GM23338 (cell line): ENCODE data around the gene PHLDB1. TPM values are rescaled to one million over a fixed set of nuclear protein-coding genes. Genes with fewer than 3 reads are reported as not detected.

Experiments
- ATAC-seq: fragments of 200-7000 bp; cut with Tn5 transposase; 3 replicates; pipeline ENCODE4 v1.9.1; 2020
- DNase-seq: peaks from one replicate; pipeline ENCODE4 v3.0.0-alpha.2; 2015; ENCODE audit warnings: low spot score
- H2AFZ ChIP-seq: fragments of 200-600 bp; sonication (generic); 2 replicates; pipeline ENCODE4 v1.8.0; 2016; ENCODE audit warnings: antibody characterized with exemption, mild to moderate bottlenecking, moderate library complexity
- H3F3A ChIP-seq: fragments of 200-600 bp; sonication (generic); replicated peaks from 2 replicates; pipeline ENCODE4 v1.8.0; 2017; ENCODE audit warnings: antibody characterized with exemption, mixed run types, low read depth
- H3K27ac ChIP-seq: fragments of 200-600 bp; sonication (generic); 2 replicates; pipeline ENCODE4 v1.6.1; 2016; ENCODE audit warnings: low read depth
- H3K27me3 ChIP-seq: fragments of 200-600 bp; sonication (generic); 2 replicates; pipeline ENCODE4 v1.8.0; 2016; ENCODE audit warnings: mild to moderate bottlenecking, mixed run types, moderate library complexity; ENCODE audit not compliant: insufficient read depth
- H3K36me3 ChIP-seq: fragments of 200-600 bp; sonication (generic); 2 replicates; pipeline ENCODE4 v1.8.0; 2016; ENCODE audit warnings: mild to moderate bottlenecking; ENCODE audit not compliant: insufficient read depth
- H3K4me1 ChIP-seq: fragments of 200-600 bp; sonication (generic); 2 replicates; pipeline ENCODE4 v1.8.0; 2016; ENCODE audit warnings: mild to moderate bottlenecking, moderate library complexity; ENCODE audit not compliant: insufficient read depth
- H3K4me2 ChIP-seq: fragments of 200-600 bp; sonication (generic); 2 replicates; pipeline ENCODE4 v1.7.1; 2017; ENCODE audit warnings: mixed run types
- H3K4me3 ChIP-seq: fragments of 200-600 bp; sonication (generic); 2 replicates; pipeline ENCODE4 v1.6.1; 2016; ENCODE audit warnings: mixed run types
- H3K79me2 ChIP-seq: fragments of 200-600 bp; sonication (generic); replicated peaks from 2 replicates; pipeline ENCODE4 v1.8.0; 2017; ENCODE audit warnings: mild to moderate bottlenecking; ENCODE audit not compliant: insufficient read depth
- H3K9me2 ChIP-seq: fragments of 200-600 bp; sonication (generic); 2 replicates; pipeline ENCODE4 v1.8.0; 2017; ENCODE audit not compliant: insufficient read depth
- H4K20me1 ChIP-seq: fragments of 200-600 bp; sonication (generic); replicated peaks from 2 replicates; pipeline ENCODE4 v1.8.0; 2017; ENCODE audit warnings: mild to moderate bottlenecking; ENCODE audit not compliant: insufficient read depth
- H3K27ac Mint-ChIP-seq: 2 replicates; pipeline ENCODE4 v1.8.0; 2020; ENCODE audit warnings: inconsistent platforms, mild to moderate bottlenecking, moderate library complexity, mixed read lengths
- H3K27me3 Mint-ChIP-seq: 3 replicates; pipeline ENCODE4 v1.8.0; 2022; ENCODE audit warnings: low read depth, mild to moderate bottlenecking, moderate library complexity, mixed read lengths, inconsistent platforms; ENCODE audit not compliant: insufficient read depth, poor library complexity
- H3K36me3 Mint-ChIP-seq: 3 replicates; pipeline ENCODE4 v1.8.0; 2021; ENCODE audit warnings: low read depth, mild to moderate bottlenecking, inconsistent platforms, moderate library complexity, mixed read lengths
- H3K4me1 Mint-ChIP-seq: 3 replicates; pipeline ENCODE4 v1.8.0; 2020; ENCODE audit warnings: mild to moderate bottlenecking, inconsistent platforms, mixed read lengths
- H3K4me3 Mint-ChIP-seq: 3 replicates; pipeline ENCODE4 v1.8.0; 2021; ENCODE audit warnings: moderate library complexity, mild to moderate bottlenecking, inconsistent platforms, mixed read lengths
- H3K9me3 Mint-ChIP-seq: 3 replicates; pipeline ENCODE4 v1.8.0; 2020; ENCODE audit warnings: moderate library complexity, mild to moderate bottlenecking, inconsistent platforms, mixed read lengths
- CTCF ChIP-seq, 2 experiments: fragments of 200-600 bp in 1 of 2; sonication (generic) in 1 of 2; conservative IDR thresholded peaks; 2 replicates each; pipeline versions ENCODE4 v1.5.1 to v1.6.1; 2016 to 2017; ENCODE audit warnings: antibody characterized with exemption in 2 of 2, low read depth in 2 of 2, mild to moderate bottlenecking in 2 of 2, moderate library complexity in 1 of 2
- EZH2phosphoT487 ChIP-seq: fragments of 200-600 bp; sonication (generic); IDR thresholded peaks from one replicate; pipeline ENCODE4 v1.8.1; 2018; ENCODE audit warnings: antibody characterized with exemption; ENCODE audit not compliant: unreplicated experiment
- JUNB ChIP-seq: IDR thresholded peaks from one replicate; pipeline ENCODE4 v1.6.1; 2016; ENCODE audit warnings: antibody characterized with exemption; ENCODE audit not compliant: unreplicated experiment
- POLR2AphosphoS5 ChIP-seq: IDR thresholded peaks from 2 replicates; pipeline ENCODE4 v1.6.1; 2016; ENCODE audit warnings: antibody characterized with exemption, low read depth
- STAT1 ChIP-seq: IDR thresholded peaks from one replicate; pipeline ENCODE4 v1.6.1; 2016; ENCODE audit warnings: antibody characterized with exemption; ENCODE audit not compliant: unreplicated experiment
- ZNF331 ChIP-seq: fragments of 250-450 bp; sonication (Bioruptor Pico); IDR thresholded peaks from 2 replicates; pipeline ENCODE4 v1.5.0; 2020; ENCODE audit warnings: low read depth, mild to moderate bottlenecking, moderate library complexity
- polyA plus RNA-seq: library from polyadenylated mRNA; unstranded; fragments of >200 nt; fragmentation: Nextera tagmentation; extraction: Ambion mirVana; gene quantifications from 2 replicates; pipeline ENCODE4 v1.2.1, GENCODE V29; 2016
- total RNA-seq: library from RNA; depleted of rRNA; stranded (reverse); fragments of >200 nt; shearing (Covaris generic); gene quantifications from 2 replicates; pipeline ENCODE4 v1.2.3, GENCODE V29; 2014
- TF ChIP-seq, protein P1 (sequence below): fragments of 250-450 bp; sonication (Bioruptor Pico); IDR thresholded peaks from 2 replicates; pipeline ENCODE4 v1.5.0; 2020; ENCODE audit warnings: mild to moderate bottlenecking, moderate library complexity

PHLDB1 gene
- total and polyA plus RNA-seq, 2 experiments from 2014 or later: 46.0 to 85.2 TPM

GRCh38 chr11:118560806-118561205 is 46.6 kb upstream of the PHLDB1 start:
- ATAC-seq: no peak
- H3K4me3 ChIP-seq: no peak overlapping the region

More at GRCh38 chr11:118560806-118561205, 46.6 kb upstream of the PHLDB1 start:
- H3K27me3 Mint-ChIP-seq: peaks cover 4% of the 10 kb centered on the region
- H3F3A ChIP-seq: 0 out of 2 replicates have a peak, but pooled peaks cover 5% of the 10 kb centered on the region
- no peak overlapping the region for H3K27ac ChIP-seq
- no peaks in the 10 kb centered on the region for H3K27me3 ChIP-seq
- peaks cover 13% of the 10 kb centered on the region; the same call in 2 of the 3 replicates for H3K36me3 Mint-ChIP-seq
- H3K79me2 ChIP-seq: no peaks in the 10 kb centered on the region
- no peaks in the 10 kb centered on the region for H4K20me1 ChIP-seq
- no peak overlapping the region for H3K4me3 Mint-ChIP-seq
- H3K4me2 ChIP-seq: no peak overlapping the region
- H2AFZ ChIP-seq: no peak overlapping the region
- no peaks in the 10 kb centered on the region for H3K9me2 ChIP-seq
- no peak overlapping the region for H3K27ac Mint-ChIP-seq
- H3K9me3 Mint-ChIP-seq: no peaks in the 10 kb centered on the region
- no peak for DNase-seq
- H3K4me1 ChIP-seq: no peaks in the 10 kb centered on the region
- TF ChIP-seq CTCF (conservative IDR thresholded peaks at IDR 0.05; ENCODE audit: low read depth in 2 of 2): no peak
- no peak for TF ChIP-seq ZNF331 (CRISPR knock-in tag)
- TF ChIP-seq EZH2phosphoT487: no peak
- TF ChIP-seq JUNB: no peak
- TF ChIP-seq, protein P1, sequence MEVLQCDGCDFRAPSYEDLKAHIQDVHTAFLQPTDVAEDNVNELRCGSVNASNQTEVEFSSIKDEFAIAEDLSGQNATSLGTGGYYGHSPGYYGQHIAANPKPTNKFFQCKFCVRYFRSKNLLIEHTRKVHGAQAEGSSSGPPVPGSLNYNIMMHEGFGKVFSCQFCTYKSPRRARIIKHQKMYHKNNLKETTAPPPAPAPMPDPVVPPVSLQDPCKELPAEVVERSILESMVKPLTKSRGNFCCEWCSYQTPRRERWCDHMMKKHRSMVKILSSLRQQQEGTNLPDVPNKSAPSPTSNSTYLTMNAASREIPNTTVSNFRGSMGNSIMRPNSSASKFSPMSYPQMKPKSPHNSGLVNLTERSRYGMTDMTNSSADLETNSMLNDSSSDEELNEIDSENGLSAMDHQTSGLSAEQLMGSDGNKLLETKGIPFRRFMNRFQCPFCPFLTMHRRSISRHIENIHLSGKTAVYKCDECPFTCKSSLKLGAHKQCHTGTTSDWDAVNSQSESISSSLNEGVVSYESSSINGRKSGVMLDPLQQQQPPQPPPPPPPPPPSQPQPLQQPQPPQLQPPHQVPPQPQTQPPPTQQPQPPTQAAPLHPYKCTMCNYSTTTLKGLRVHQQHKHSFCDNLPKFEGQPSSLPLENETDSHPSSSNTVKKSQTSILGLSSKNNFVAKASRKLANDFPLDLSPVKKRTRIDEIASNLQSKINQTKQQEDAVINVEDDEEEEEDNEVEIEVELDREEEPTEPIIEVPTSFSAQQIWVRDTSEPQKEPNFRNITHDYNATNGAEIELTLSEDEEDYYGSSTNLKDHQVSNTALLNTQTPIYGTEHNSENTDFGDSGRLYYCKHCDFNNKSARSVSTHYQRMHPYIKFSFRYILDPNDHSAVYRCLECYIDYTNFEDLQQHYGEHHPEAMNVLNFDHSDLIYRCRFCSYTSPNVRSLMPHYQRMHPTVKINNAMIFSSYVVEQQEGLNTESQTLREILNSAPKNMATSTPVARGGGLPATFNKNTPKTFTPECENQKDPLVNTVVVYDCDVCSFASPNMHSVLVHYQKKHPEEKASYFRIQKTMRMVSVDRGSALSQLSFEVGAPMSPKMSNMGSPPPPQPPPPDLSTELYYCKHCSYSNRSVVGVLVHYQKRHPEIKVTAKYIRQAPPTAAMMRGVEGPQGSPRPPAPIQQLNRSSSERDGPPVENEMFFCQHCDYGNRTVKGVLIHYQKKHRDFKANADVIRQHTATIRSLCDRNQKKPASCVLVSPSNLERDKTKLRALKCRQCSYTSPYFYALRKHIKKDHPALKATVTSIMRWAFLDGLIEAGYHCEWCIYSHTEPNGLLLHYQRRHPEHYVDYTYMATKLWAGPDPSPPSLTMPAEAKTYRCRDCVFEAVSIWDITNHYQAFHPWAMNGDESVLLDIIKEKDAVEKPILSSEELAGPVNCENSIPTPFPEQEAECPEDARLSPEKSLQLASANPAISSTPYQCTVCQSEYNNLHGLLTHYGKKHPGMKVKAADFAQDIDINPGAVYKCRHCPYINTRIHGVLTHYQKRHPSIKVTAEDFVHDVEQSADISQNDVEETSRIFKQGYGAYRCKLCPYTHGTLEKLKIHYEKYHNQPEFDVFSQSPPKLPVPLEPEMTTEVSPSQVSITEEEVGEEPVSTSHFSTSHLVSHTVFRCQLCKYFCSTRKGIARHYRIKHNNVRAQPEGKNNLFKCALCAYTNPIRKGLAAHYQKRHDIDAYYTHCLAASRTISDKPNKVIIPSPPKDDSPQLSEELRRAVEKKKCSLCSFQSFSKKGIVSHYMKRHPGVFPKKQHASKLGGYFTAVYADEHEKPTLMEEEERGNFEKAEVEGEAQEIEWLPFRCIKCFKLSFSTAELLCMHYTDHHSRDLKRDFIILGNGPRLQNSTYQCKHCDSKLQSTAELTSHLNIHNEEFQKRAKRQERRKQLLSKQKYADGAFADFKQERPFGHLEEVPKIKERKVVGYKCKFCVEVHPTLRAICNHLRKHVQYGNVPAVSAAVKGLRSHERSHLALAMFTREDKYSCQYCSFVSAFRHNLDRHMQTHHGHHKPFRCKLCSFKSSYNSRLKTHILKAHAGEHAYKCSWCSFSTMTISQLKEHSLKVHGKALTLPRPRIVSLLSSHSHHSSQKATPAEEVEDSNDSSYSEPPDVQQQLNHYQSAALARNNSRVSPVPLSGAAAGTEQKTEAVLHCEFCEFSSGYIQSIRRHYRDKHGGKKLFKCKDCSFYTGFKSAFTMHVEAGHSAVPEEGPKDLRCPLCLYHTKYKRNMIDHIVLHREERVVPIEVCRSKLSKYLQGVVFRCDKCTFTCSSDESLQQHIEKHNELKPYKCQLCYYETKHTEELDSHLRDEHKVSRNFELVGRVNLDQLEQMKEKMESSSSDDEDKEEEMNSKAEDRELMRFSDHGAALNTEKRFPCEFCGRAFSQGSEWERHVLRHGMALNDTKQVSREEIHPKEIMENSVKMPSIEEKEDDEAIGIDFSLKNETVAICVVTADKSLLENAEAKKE (CRISPR knock-in tag): no peak
- TF ChIP-seq STAT1: no peak
- TF ChIP-seq POLR2AphosphoS5: no peak
- H3K36me3 ChIP-seq: no peaks in the 10 kb centered on the region
- H3K4me1 Mint-ChIP-seq: no peaks in the 10 kb centered on the region
